Esophagus muscularis mucosa (tissue), 4 donors: ENCODE measurements around the gene SHLD2. TPM values are rescaled to one million over a fixed set of nuclear protein-coding genes. Genes with fewer than 3 reads are reported as not detected.
"Not testable (repeated sequence)": the region's sequence is repeated elsewhere in the genome, so short reads cannot be mapped to it uniquely, and the experiment has no call there.

ENCODE experiments used
- DNase-seq: peaks from one replicate; pipeline ENCODE4 v3.0.0-alpha.2; 2017; ENCODE audit errors: extremely low spot score
- H3K27ac ChIP-seq, 4 donors: fragments of 200-600 bp; sonication (generic); replicated peaks in 1 of 4; 1 replicate in 3 of 4; 2 replicates in 1 of 4; pipeline ENCODE4 v1.5.1; 2016 to 2019; ENCODE audit warnings: mild to moderate bottlenecking in 1 of 4
- H3K27me3 ChIP-seq, 4 donors: fragments of 200-600 bp; sonication (generic); one replicate each; pipeline versions ENCODE4 v1.5.1 to v1.6.0; 2016 to 2019
- H3K36me3 ChIP-seq, 4 donors: fragments of 200-600 bp; sonication (generic); one replicate each; pipeline ENCODE4 v1.5.1; 2016 to 2019
- H3K4me1 ChIP-seq, 4 donors: fragments of 200-600 bp; sonication (generic); one replicate each; pipeline ENCODE4 v1.5.1; 2016 to 2019
- H3K4me3 ChIP-seq, 4 donors: fragments of 200-600 bp; sonication (generic); 1 replicate in 2 of 4; 2 replicates in 2 of 4; pipeline ENCODE4 v1.5.1; 2016 to 2019; ENCODE audit warnings: mild to moderate bottlenecking in 4 of 4, moderate library complexity in 1 of 4
- H3K9me3 ChIP-seq, 4 donors: fragments of 200-600 bp; sonication (generic); 1 replicate in 3 of 4; 2 replicates in 1 of 4; pipeline ENCODE4 v1.5.1; 2016 to 2019
- CTCF ChIP-seq, 3 experiments: fragments of 200-600 bp in 2 of 3; fragments of 450-650 bp in 1 of 3; sonication (generic) in 2 of 3; IDR thresholded peaks; one replicate each; pipeline ENCODE4 v1.5.1; 2017 to 2019; ENCODE audit warnings: antibody characterized with exemption in 3 of 3, mild to moderate bottlenecking in 2 of 3, moderate library complexity in 1 of 3
- WGBS: methylation state at CpG from one replicate; pipeline ENCODE4 v1.1.5; 2018; 5-methylcytosine and 5-hydroxymethylcytosine counted together
- intact Hi-C: fragments of 100-400 bp; cut with DNase I; formaldehyde crosslinking; loops from one replicate; pipeline ENCODE4 v1.15.1; 2023
- total RNA-seq, 4 donors: library from RNA; depleted of rRNA; stranded (reverse); fragments of >200 nt; gene quantifications; one replicate each; pipeline versions ENCODE4 v1.1.0 to v1.2.1, GENCODE V29; 2016

The SHLD2 gene
- total RNA-seq, 4 donors from 2014 or later: 17.0 to 25.7 (median 22.8) TPM

GRCh38 chr10:87149020-87149609 lies 54.1 kb downstream of the SHLD2 start:
- H3K27ac ChIP-seq, H3K9me3 ChIP-seq, H3K36me3 ChIP-seq, DNase-seq, H3K4me3 ChIP-seq, H3K27me3 ChIP-seq, H3K4me1 ChIP-seq, intact Hi-C loops: not testable (repeated sequence)
- TF ChIP-seq CTCF (IDR thresholded peaks at IDR 0.05): peak; percentile 13 to 30 (median 22)
- WGBS: 77% methylated on average over 9 of the region's 9 CpGs

DNA sequence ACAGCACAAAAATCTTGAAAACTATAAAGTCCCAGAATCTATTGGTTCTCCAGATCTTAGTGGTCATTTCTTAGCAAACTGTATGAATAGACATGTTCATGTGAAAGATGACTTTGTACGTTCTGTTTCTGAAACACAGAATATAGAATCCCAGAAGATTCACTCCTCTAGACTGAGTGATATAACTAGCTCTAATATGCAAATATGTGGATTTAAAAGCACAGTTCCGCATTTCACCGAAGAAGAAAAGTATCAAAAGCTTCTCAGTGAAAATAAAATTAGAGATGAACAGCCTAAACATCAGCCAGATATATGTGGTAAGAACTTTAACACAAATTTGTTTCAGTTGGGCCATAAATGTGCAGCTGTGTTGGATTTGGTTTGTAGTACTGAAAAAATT lies 56.5 kb downstream of the SHLD2 start:
- H3K27ac ChIP-seq, intact Hi-C loops, H3K4me3 ChIP-seq, H3K27me3 ChIP-seq, H3K9me3 ChIP-seq, DNase-seq, H3K4me1 ChIP-seq, H3K36me3 ChIP-seq: not testable (repeated sequence)
- 91% methylated on average over 3 of the region's 3 CpGs for WGBS

DNA sequence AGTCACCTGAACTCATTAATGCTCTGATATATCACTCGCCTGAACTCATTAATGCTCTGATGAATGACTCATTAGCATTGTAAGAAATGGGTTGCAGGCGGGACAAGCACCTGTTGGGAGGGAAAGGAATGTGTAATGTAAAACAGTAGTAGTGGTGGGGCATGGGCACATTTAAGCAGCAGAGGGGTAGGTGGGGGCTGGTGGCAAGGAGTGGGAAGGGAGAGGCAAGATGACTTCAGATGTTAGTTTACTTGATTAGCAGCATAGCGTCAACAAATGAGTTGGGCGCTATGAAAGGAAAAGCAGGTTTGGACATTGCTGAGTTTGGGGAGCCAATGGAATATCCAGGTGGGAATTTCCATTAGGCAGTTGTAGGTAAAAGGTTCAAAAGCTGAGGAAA lies 61.8 kb downstream of the SHLD2 start:
- intact Hi-C loops, H3K27me3 ChIP-seq, H3K4me1 ChIP-seq, H3K9me3 ChIP-seq, H3K4me3 ChIP-seq, H3K27ac ChIP-seq, H3K36me3 ChIP-seq, DNase-seq: not testable (repeated sequence)
- 94% methylated on average over 4 of the region's 4 CpGs for WGBS

DNA sequence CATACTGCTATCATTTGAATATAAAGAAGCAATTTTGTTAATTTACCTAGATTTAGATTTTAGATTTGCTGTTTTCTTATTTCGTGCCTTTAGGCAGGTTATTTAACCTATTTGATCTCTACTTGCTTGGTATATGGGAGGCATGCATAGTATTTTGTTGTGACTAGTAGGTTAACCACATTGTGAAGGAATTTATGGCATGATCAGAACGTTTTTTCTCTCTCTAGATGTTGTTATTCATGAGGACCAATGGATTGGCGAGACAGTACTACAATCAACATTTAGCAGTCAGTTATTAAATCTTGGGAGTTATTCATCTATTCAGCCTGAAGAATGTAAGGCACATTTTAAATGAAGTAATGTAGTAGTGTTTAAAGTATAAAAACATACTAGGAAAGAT lies 62.8 kb downstream of the SHLD2 start:
- DNase-seq, H3K9me3 ChIP-seq, H3K4me3 ChIP-seq, H3K36me3 ChIP-seq, H3K27me3 ChIP-seq, H3K4me1 ChIP-seq, intact Hi-C loops, H3K27ac ChIP-seq: not testable (repeated sequence)
- 91% methylated on average over 3 of the region's 3 CpGs for WGBS

DNA sequence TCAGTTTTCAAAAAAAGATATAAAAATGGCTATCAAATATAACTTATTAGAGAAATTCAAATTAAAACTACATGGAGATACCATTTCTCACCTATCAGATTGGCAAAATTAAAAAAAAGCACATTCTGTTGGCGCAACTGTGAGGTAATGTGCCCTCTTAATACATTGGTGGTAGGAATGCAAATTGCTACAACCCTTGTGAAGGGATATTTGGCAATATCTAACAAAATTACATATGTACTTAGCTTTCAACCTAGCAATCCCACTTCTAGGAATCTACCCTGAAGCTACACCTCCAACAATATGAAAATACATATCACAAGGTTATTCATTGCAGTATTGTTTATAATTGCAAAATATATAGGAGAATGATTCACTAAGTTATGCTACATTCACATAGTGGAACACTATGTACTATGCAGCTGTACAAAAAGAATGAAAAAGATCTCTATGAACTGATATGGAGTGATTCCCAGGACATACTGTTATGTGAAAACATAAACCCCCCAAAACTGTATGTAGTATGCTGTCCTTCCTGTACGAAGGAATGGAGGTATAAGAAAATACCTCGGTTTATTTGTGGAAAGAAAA lies 67.8 kb downstream of the SHLD2 start:
- H3K9me3 ChIP-seq, H3K36me3 ChIP-seq, H3K27me3 ChIP-seq, H3K4me3 ChIP-seq, DNase-seq, intact Hi-C loops, H3K4me1 ChIP-seq, H3K27ac ChIP-seq: not testable (repeated sequence)
- WGBS: 92% methylated on average over 3 of the region's 3 CpGs

- H3K4me1 ChIP-seq, H3K27ac ChIP-seq, H3K36me3 ChIP-seq, H3K27me3 ChIP-seq, H3K4me3 ChIP-seq, DNase-seq, H3K9me3 ChIP-seq, intact Hi-C loops: not testable (repeated sequence)
- WGBS: 90% methylated on average over 1 of the region's 2 CpGs
Observed at GRCh38 chr10:87163414-87163813, 68.4 kb downstream of the SHLD2 start.

DNA sequence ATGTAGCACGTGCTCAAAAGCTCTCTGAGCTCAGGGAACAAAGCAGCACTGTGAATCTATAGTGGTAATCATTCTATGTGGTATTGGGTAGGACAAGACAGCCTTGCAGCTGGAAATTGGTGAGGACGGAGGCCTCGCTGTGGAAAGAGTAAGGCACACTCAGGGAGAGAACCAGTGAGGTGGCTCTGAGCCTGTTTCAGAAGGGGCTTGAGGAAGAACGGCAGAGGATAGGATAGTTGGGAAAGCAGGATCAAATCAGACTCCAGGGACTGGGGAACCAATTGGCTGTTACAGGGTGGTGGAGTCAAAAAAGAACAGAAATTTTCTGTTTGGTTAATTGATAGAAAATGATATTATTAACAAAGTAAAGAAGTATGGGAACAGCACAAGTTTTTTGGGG lies 74.9 kb downstream of the SHLD2 start:
- H3K36me3 ChIP-seq, DNase-seq, H3K9me3 ChIP-seq, H3K27ac ChIP-seq, H3K4me1 ChIP-seq, H3K4me3 ChIP-seq, H3K27me3 ChIP-seq, intact Hi-C loops: not testable (repeated sequence)
- 90% methylated on average over 4 of the region's 4 CpGs for WGBS

- intact Hi-C loops, DNase-seq, H3K36me3 ChIP-seq, H3K27me3 ChIP-seq, H3K4me1 ChIP-seq, H3K27ac ChIP-seq, H3K9me3 ChIP-seq, H3K4me3 ChIP-seq: not testable (repeated sequence)
- 88% methylated on average over 1 of the region's 4 CpGs for WGBS
Observed at GRCh38 chr10:87170705-87171104, 75.7 kb downstream of the SHLD2 start.

- intact Hi-C loops, H3K4me1 ChIP-seq, H3K9me3 ChIP-seq, H3K36me3 ChIP-seq, H3K27ac ChIP-seq, H3K4me3 ChIP-seq, DNase-seq, H3K27me3 ChIP-seq: not testable (repeated sequence)
- WGBS: 82% methylated on average over 1 of the region's 1 CpG
Observed at GRCh38 chr10:87171670-87172069, 76.7 kb downstream of the SHLD2 start.

- H3K27ac ChIP-seq, H3K9me3 ChIP-seq, DNase-seq, H3K4me3 ChIP-seq, H3K4me1 ChIP-seq, intact Hi-C loops, H3K27me3 ChIP-seq, H3K36me3 ChIP-seq: not testable (repeated sequence)
Observed at GRCh38 chr10:87172178-87172577, 77.2 kb downstream of the SHLD2 start.

- WGBS: 80% methylated on average over 1 of the region's 3 CpGs
- intact Hi-C loops, H3K4me3 ChIP-seq, H3K9me3 ChIP-seq, DNase-seq, H3K4me1 ChIP-seq, H3K27ac ChIP-seq, H3K27me3 ChIP-seq: not testable (repeated sequence)
- H3K36me3 ChIP-seq: peaks cover 0 to 11% (median 2%) of the 10 kb centered on the region in 4 donors
Observed at GRCh38 chr10:87177587-87177986, 82.6 kb downstream of the SHLD2 start.

DNA sequence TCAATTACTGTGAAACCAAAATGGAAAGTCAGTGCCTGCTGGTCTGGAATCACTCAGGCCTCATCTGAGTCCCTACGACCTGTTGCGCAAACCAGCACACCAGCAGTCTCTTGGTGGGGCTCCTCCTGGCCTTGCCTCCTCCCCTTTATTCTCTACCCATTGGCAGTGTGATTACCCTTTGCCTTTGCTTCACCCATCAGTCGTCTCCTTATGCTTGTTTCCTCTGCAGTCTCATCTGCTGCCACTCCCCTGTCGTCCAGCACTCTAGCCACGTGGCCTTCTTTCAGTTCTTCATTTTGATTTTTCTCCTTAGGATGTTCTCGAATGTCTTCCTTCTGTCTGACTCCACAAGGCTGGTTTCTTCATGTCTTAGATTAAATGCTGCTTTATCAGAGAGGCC lies 89.4 kb downstream of the SHLD2 start:
- H3K27ac ChIP-seq, intact Hi-C loops: not testable (repeated sequence)
- WGBS: 84% methylated on average over 6 of the region's 6 CpGs

More for the DNA sequence above, 89.4 kb downstream of the SHLD2 start:
- H3K9me3 ChIP-seq, H3K4me1 ChIP-seq, H3K27me3 ChIP-seq, DNase-seq, H3K4me3 ChIP-seq: not testable (repeated sequence)
- H3K36me3 ChIP-seq: peaks cover 6 to 20% (median 14%) of the 10 kb centered on the region in 4 donors
